Chondrocyte (in vitro differentiated cells): Measurements from ENCODE around the gene ALOX15. TPM values are rescaled to one million over a fixed set of nuclear protein-coding genes. Genes with fewer than 3 reads are reported as not detected.

ENCODE experiments used
- DNase-seq: peaks from one replicate; pipeline ENCODE4 v3.0.0; 2021; ENCODE audit warnings: mixed read lengths, low spot score
- H3K27ac Mint-ChIP-seq: one replicate; pipeline ENCODE4 v1.8.0; 2021; ENCODE audit warnings: mild to moderate bottlenecking, moderate library complexity, mixed read lengths; ENCODE audit not compliant: unreplicated experiment
- H3K27me3 Mint-ChIP-seq: 2 replicates; pipeline ENCODE4 v1.8.0; 2021; ENCODE audit warnings: low read depth, mixed read lengths
- H3K36me3 Mint-ChIP-seq: 2 replicates; pipeline ENCODE4 v1.8.0; 2021; ENCODE audit warnings: low read depth, mixed read lengths
- H3K4me1 Mint-ChIP-seq: 2 replicates; pipeline ENCODE4 v1.8.0; 2021; ENCODE audit warnings: low read depth, mild to moderate bottlenecking, mixed read lengths
- H3K4me3 Mint-ChIP-seq: one replicate; pipeline ENCODE4 v1.8.0; 2021; ENCODE audit warnings: mild to moderate bottlenecking, moderate library complexity, mixed read lengths; ENCODE audit not compliant: unreplicated experiment
- H3K9me3 Mint-ChIP-seq: 2 replicates; pipeline ENCODE4 v1.8.0; 2021; ENCODE audit warnings: low read depth, mixed read lengths
- total RNA-seq: library from RNA; stranded (reverse); gene quantifications from 3 replicates; pipeline ENCODE4 v1.2.1, GENCODE V29; 2021
- TF ChIP-seq, protein P1 (sequence below): fragments of 200-600 bp; sonication (generic); IDR thresholded peaks from 2 replicates; pipeline ENCODE4 v1.5.0; 2021; ENCODE audit warnings: antibody characterized with exemption, mild to moderate bottlenecking, moderate library complexity

Gene ALOX15
- total RNA-seq, 1 donor from 2014 or later = 0.15 TPM

DNA sequence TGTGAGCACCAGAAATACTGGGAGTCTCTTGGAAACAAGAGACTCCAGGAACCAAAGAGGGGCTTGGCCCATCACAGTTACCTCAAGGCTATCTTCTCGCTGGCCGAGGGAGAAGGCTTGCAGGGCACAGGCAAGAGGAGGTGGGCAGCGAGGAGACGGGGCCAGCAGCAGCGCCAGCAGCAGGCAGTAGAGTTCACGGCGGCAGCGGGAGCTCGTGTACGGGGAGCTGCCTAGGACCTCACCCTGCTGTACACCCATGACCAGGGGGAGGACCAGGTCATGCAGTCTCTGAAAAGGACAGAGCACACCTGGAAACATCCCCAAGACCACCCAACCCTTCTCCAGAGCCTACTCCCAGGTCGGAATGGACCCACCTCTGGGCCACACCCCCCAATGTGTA is 31.7 kb upstream of the ALOX15 start:
- Mint-ChIP-seq H3K4me1 (peaks cover 1% of the 10 kb centered on the region), H3K4me3 (no peak overlapping the region), H3K27me3 (no peaks in the 10 kb centered on the region), H3K9me3 (no peaks in the 10 kb centered on the region), H3K27ac (no peak overlapping the region), H3K36me3 (peaks cover 45% of the 10 kb centered on the region)
- TF ChIP-seq, protein P1, sequence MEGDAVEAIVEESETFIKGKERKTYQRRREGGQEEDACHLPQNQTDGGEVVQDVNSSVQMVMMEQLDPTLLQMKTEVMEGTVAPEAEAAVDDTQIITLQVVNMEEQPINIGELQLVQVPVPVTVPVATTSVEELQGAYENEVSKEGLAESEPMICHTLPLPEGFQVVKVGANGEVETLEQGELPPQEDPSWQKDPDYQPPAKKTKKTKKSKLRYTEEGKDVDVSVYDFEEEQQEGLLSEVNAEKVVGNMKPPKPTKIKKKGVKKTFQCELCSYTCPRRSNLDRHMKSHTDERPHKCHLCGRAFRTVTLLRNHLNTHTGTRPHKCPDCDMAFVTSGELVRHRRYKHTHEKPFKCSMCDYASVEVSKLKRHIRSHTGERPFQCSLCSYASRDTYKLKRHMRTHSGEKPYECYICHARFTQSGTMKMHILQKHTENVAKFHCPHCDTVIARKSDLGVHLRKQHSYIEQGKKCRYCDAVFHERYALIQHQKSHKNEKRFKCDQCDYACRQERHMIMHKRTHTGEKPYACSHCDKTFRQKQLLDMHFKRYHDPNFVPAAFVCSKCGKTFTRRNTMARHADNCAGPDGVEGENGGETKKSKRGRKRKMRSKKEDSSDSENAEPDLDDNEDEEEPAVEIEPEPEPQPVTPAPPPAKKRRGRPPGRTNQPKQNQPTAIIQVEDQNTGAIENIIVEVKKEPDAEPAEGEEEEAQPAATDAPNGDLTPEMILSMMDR = no peak
- no peak for DNase-seq

DNA sequence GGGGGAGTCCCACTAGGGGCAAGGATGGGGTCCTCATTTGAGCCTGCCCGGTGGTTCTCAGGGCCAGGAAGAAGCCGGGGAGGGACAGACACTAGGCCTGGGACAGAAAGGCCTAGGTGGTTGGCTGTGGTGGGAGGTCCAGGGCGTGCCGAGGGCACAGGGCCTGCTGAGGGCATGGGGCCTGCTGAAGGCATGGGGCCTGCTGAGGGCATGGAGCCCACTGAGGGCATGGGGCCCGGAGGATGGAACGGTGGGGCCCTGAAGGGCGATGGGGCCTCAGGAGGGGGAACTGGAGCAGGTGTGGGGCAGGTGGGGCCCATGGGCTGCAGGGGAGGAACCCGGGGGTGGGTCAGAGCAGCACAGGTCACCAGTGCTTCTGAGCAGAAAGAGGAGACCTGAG is 31.3 kb upstream of the ALOX15 start:
- TF ChIP-seq, protein P1 = no peak
- Mint-ChIP-seq H3K27ac (no peak overlapping the region), H3K36me3 (peaks cover 45% of the 10 kb centered on the region), H3K9me3 (no peaks in the 10 kb centered on the region), H3K4me1 (no peaks in the 10 kb centered on the region), H3K27me3 (no peaks in the 10 kb centered on the region), H3K4me3 (no peak overlapping the region)
- DNase-seq = no peak

GRCh38 chr17:4672055-4672630 is 30.7 kb upstream of the ALOX15 start:
- Mint-ChIP-seq H3K36me3 (peaks cover 44% of the 10 kb centered on the region), H3K4me3 (no peak overlapping the region), H3K27ac (no peak overlapping the region), H3K9me3 (no peaks in the 10 kb centered on the region), H3K4me1 (no peaks in the 10 kb centered on the region), H3K27me3 (no peaks in the 10 kb centered on the region)
- DNase-seq = no peak
- TF ChIP-seq, protein P1 = no peak

DNA sequence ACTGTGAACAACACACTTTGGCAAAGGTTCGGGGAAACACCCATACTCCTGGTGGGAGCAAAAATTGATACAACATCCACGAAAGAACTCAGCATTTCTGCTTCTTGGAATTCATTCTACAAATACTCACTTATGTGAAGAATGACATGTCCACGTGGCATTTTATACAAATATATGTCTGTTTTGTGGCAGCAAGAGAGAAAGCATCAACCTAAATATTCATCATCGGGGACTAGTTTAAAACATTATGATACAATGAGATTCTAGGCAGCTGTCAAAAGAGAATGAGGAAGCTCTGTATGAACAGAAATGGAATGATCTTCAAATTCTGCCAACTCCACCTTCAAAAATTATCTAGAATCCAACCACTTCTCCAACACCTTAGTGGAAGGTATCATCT is 25.7 kb upstream of the ALOX15 start:
- no peak overlapping the region for H3K4me3 Mint-ChIP-seq
- H3K27me3 Mint-ChIP-seq = no peaks in the 10 kb centered on the region
- no peak for DNase-seq
- no peaks in the 10 kb centered on the region for H3K4me1 Mint-ChIP-seq
- H3K36me3 Mint-ChIP-seq = peaks cover 18% of the 10 kb centered on the region
- TF ChIP-seq, protein P1 = no peak
- no peak overlapping the region for H3K27ac Mint-ChIP-seq
- H3K9me3 Mint-ChIP-seq = no peaks in the 10 kb centered on the region

GRCh38 chr17:4666296-4666695 is 24.8 kb upstream of the ALOX15 start:
- Mint-ChIP-seq H3K36me3 (peaks cover 11% of the 10 kb centered on the region), H3K9me3 (no peaks in the 10 kb centered on the region), H3K4me3 (no peak overlapping the region), H3K27ac (no peak overlapping the region), H3K27me3 (no peaks in the 10 kb centered on the region), H3K4me1 (no peaks in the 10 kb centered on the region)
- DNase-seq = no peak
- TF ChIP-seq, protein P1 = no peak
